Measurements from ENCODE around the gene TMEFF1. TPM values are rescaled to one million over a fixed set of nuclear protein-coding genes. Genes with fewer than 3 reads are reported as not detected.
"Not testable (repeated sequence)": the region's sequence is repeated elsewhere in the genome, so short reads cannot be mapped to it uniquely, and the experiment has no call there.

TMEFF1 gene, protein sequence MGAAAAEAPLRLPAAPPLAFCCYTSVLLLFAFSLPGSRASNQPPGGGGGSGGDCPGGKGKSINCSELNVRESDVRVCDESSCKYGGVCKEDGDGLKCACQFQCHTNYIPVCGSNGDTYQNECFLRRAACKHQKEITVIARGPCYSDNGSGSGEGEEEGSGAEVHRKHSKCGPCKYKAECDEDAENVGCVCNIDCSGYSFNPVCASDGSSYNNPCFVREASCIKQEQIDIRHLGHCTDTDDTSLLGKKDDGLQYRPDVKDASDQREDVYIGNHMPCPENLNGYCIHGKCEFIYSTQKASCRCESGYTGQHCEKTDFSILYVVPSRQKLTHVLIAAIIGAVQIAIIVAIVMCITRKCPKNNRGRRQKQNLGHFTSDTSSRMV
- not detected in 2 replicates for total RNA-seq (2014; rRNA removed; shearing (Covaris generic))

DNA sequence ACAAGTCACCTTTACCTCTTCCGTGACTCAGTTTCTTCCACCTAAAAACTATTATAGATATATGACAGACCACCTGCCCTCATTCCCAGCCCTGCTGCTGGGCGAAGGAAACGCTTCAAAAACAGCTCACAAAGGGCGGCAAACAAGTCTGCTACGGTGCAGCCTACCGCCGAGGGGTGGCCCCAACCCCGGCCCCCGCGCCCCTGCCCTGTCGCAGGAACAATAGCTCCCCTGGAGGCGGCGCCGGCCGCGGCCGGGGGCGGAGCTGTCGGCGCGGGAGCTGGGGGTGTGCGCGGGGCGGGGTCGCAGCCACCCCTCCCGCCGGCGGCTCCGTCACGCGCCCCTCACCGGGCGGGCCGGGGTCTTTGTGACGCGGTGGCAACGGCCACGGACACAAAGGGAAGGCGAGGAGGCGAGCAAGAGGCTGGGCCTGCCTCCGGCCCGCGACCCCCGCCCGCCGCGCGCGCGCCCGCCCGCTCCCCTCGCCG, at the start of gene TMEFF1:
Gene TMEFF1, plus strand, starts transcription at position 362 of the 488 bp plus-strand sequence. CDS start 396 bp downstream, outside the sequence.
- DNase-seq (ENCODE audit: low spot score) = no peak

DNA sequence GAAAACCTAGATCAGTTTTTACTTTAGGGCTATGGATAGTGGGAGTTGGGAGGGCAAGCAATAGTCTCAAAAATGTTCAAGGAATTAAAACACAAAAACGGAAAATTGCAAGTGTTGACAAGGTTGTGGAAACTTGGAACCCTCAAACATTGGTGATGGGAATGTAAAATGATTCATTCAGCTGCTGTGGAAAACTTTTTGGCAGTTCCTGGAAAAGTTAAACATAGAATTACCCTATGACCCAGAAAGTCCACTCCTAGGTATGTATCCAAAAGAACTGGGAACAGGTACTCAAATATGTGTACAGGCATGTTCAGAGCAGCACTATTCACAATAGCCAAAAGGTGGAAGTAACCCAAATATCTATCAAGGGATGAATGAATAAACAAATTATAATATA, 47.2 kb upstream of the TMEFF1 start:
- peak; percentile 17 for DNase-seq (ENCODE audit: low spot score)

DNA sequence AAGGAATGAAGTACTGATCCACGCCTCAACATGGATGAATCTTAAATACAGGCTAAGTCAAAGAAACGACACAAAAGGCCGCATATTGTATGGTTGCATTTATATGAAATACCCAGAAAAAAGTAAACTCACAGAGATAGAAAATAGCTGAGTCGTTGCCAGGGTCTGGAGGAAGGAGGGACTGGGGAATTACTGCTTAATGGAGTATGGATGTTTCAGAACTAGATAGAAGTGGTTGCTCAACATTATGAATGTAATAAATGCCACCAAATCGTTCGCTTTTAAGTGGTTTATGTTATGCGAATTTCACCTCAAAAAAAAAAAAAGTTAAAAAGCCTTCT, 46.8 kb upstream of the TMEFF1 start:
- DNase-seq (ENCODE audit: low spot score) = no peak

DNA sequence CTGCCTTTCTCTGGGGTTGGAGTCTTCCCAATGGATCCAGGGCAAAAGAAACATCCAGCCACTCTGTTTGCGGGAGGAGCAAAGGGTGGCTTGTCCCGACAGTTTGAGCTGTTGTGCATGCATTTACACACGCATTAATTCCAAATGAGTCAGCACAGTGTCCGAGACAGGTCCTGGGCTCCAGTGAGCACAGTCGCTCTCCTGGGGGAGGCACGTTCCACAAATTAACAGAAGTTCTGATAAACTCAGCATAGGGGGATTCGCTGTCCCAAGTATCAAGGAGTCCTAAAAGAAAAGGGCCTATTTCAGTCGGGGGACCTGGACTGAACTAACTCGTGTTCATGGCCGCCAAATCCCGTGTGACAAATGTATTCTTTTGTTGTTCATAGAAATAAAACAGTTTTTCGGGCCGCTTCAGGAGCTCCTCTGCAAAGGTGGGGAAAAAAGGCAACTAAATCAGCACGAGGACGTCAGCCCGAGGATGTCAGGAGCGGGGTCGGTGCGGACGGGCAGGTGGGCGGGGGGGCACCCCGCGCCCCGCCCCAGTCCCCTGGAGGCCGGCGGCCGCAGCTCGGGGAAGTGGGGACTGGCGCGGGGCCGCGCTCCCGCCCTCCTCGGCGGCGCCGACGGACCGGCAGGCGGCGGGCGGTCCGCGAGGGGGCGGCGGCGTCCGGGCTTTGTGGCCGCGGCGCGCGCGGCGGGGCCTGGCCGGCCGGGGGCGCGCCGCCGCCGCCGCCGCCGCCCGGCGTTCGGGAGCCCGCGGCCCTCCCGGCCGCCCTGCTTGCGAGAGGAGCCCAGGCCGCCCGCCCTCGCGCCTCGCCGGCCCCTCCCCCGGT, 46.2 kb upstream of the TMEFF1 start, which contains the start of gene MSANTD3:
Gene MSANTD3, plus strand, starts transcription at position 614 of the 836 bp plus-strand sequence. CDS start 14,796 bp downstream, outside the sequence.
- peak; percentile 71 for DNase-seq (ENCODE audit: low spot score)

DNA sequence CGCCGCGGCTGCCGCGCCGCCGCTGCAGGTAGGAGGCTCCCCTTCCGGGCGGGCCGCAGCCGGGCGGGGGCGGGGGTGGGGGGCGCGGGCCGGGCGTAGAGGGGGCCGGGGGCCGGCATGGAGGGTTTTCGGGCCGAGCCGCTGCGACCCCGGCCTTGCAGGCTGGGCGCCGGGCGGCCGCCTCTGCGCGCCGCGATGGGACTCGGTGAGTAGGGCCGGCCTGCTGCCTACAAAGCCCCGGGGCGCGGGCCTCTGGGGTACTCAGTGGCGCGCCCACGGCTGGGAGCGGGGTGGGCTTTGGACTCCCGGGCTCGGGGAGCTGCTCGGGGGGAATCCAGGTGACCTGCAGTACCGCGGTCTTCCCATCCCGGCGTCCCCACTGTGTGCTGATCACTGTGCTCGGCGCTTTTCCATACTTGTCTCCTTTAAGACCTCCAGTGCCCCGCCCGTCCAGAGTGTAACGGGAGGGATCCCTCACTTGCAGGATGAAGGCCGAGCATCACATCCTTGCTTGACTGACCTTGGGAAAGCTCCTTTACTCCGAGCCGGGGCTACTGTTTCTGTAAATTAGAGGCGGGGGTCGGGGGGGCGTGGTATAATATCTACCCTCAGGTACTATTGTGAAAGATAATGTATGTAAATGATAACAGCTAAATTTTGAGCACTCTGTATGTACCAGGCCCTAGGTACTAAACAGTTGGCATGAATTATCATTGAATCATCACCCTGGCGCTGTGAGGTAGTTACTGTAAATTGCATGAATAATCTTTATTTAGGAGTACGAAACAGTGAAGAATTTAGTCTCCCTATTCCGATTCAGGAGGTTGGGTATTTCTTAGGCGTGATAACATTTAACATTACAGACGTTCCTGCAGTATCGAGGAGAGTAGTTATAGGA, 45.3 kb upstream of the TMEFF1 start:
- peak; percentile 51 for DNase-seq (ENCODE audit: low spot score)

DNA sequence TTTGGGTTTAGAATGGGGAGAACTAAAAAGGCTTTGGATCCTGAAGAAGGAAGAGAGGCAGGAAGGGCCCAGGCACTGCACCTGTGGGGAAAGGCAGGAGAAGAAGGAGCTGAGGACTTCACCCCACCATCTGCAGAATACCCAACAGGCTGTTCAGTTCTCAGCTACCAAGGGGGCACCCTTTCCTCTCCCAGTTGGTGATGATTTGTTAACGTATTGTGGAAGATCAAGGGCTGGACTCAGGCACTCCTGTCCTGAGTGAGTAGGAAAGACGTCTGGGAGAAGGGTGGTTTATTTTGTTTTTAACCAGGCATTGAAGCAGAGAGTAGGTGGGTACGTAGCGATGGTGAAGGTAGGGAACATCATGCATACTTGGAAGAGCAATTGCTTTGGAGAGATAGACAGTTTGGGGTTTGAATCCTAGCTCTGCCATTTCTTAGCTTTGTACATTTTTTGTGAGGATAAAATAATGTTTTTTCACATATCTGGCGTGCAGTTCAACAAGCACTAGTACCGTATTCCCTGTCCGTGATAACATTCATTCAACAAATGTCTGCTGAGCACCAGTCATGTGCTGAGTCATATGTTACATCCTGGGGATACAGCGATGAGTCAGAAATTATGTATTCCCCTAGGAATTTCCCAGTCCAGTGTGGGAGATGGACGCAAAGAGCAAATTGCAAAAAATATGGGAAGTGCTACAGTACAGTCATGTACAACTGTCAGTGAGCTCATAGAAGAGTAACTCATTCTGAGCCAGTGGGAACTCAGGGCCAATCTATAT, 43.9 kb upstream of the TMEFF1 start:
- DNase-seq (ENCODE audit: low spot score) = peak; percentile 47

DNA sequence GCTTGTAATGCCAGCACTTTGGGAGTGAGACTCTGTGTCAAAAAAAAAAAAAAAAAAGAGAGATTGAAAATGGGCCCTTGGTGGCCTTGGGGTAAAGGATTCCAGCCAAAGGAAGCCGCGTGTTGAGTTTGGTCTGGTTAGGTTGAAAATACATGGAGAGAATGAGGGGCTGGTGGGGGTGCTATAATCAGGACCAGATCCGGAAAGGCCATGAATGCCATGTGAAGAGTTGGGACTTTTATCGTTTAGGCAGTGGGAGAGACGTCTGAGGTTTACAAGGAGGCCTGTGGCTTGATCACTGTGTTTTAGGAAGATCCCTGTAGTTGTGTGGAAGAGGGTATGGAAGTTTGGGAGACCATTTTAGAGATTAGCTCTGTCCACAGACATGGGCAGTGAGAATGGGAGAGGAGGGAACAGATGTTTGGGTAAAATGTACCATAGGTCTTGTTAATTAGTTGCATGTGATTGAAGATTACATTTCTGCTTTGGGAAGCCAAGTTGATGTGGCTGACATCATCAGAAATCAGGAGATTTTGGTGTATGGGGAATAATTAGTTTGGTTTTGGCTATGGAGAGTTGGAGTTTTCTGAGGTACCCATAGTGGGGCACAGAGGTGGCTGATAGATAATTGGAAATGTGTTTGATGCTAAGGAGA, 42.5 kb upstream of the TMEFF1 start:
- no peak for DNase-seq (ENCODE audit: low spot score)

DNA sequence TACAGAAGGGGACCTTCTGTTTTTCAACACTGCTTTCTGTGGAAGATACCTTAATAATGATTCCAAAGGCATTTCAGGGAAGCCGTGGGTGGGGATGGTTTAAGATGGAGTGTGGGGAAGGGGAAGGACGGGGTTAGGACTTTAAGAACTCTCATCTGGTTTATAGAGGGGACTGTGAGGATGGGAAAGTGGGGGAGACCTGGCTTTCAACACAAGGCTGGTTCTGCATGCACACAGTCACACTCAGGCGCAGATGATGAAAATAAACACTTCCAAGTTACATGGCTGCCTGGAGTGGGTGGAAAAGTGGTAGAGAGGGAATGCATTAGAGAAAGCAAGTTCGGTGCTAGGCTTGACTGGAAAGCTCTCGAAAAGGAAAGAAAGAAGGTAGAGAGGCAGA, 41.1 kb upstream of the TMEFF1 start:
- DNase-seq (ENCODE audit: low spot score) = no peak

DNA sequence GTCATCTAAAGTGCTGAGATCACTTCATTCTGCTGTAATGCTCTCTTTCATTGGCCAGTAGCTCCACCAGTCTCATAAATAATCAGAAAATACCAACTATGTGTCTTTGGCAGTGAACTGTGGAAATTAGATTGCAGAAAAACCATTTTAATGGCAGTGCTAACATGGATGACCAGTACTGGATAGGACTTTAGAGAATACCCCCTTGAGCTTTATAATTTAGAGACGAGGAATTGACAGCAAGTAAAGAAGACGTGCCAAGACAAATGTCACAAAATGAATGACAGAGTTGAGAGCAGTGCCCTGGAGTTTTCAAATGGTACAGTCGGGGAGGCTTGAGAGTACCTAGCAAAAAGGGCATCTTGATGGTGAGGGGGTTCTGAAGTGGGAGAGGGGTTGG, 40.2 kb upstream of the TMEFF1 start:
- no peak for DNase-seq (ENCODE audit: low spot score)

DNA sequence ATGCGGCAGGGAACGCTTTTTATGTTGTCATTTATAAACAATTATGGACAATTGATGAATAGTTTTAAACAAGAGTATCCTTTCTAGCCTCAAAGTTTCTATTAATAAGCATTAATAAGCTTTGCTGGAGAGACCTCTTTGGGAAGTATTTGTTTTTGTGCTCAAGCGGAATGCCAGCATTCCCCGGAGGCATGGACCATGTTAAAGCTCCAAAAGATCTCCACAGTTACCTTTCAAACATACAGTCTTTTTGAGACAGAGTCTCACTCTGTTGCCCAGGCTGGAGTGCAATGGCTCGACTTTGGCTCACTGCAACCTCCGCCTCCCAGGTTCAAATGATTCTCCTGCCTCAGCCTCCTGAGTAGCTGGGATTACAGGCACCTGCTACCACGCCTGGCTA, 36.4 kb upstream of the TMEFF1 start:
- DNase-seq (ENCODE audit: low spot score) = no peak

DNA sequence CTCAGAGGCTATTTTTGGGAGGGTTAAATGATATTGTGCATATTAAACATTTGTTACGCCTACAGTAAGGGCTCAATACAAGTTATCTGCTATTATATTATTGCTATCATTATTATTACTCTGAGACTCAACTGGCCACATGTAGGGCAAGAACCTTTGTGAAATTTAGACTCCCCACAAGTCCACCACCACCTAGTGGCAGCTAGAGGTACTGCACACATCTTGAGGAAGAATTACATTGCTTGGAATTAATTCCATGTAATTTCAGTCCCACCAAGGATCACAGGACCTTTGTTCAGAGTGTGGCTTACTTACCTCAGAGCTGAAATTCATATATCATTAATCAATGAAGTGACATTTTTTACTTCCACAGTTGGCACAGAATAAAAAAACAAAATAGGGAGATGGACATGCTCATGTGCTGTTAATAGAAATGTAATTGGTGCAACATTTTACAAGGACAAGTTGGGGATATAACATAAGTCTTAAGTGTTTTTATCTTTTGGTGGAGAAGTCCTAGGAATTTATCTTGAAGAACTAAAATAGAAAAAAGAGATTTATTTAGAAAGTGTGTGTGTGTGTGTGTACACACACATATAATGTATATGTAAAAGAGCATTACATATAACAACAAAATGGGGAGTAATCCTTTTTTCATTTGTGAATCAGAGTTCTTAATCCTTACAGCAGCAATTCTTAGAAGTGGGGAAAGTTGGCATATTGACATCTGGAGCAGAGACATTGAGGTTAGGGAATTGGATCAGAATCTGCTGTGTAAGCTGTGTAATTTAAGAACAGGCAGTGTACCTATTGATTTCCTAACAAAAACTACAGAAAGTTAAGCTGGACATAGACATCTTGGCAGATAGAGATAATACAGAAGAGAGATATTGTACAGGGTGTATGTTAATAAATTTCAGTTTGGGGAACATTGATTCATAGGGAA, 34.8 kb upstream of the TMEFF1 start:
- peak; percentile 78 for DNase-seq (ENCODE audit: low spot score)

DNA sequence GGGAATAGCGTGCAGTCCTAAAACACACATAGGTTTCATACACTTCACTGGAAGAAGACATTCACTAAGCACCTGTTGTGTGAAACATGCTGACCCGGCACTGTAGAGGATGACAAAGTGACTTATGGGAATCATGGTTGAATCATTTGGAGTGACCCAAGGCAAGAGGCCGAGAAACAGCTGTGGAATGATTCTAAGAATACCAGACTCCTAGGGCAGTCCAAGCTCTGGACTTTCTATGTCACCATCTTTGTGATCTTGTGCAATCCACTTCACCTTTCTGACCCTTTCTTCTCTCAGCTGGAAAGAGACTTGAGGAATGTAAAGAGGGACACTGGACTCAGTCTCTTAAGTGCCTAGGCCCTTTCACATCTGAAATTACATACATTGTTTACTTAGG, 32.9 kb upstream of the TMEFF1 start:
- no peak for DNase-seq (ENCODE audit: low spot score)

DNA sequence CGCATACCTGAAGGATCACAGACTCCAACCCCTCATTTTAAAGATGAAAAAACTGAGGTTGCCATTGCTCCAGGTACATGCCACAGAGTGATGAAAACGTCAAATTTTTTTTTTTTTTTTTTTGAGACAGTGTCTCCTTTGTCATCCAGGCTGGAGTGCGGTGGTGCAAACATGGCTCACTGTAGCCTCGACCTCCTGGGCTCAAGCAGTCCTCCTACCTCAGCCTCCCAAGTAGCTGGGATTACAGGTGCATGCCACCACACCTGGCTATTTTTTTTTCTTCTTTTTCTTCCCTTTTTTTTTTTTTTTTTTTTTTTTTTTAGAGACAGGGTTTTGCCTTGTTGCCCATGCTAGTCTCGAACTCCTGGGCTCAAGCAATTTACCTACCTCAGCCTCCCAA, 32.5 kb upstream of the TMEFF1 start:
- DNase-seq (ENCODE audit: low spot score) = not testable (repeated sequence)

DNA sequence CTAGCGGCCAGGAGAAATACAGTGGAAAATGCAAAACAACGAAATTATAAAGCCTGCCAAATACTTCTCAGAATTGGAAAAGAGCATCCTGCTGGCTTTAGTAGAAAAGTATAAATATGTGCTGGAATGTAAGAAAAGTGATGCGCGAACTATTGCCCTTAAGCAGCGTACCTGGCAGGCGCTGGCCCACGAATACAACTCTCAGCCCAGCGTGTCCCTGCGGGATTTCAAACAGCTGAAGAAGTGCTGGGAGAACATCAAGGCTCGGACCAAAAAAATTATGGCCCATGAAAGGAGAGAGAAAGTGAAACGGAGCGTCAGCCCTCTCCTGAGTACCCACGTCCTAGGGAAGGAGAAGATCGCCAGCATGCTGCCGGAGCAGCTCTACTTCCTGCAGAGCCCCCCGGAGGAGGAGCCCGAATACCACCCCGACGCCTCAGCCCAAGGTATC, 31.0 kb upstream of the TMEFF1 start:
- no peak for DNase-seq (ENCODE audit: low spot score)

DNA sequence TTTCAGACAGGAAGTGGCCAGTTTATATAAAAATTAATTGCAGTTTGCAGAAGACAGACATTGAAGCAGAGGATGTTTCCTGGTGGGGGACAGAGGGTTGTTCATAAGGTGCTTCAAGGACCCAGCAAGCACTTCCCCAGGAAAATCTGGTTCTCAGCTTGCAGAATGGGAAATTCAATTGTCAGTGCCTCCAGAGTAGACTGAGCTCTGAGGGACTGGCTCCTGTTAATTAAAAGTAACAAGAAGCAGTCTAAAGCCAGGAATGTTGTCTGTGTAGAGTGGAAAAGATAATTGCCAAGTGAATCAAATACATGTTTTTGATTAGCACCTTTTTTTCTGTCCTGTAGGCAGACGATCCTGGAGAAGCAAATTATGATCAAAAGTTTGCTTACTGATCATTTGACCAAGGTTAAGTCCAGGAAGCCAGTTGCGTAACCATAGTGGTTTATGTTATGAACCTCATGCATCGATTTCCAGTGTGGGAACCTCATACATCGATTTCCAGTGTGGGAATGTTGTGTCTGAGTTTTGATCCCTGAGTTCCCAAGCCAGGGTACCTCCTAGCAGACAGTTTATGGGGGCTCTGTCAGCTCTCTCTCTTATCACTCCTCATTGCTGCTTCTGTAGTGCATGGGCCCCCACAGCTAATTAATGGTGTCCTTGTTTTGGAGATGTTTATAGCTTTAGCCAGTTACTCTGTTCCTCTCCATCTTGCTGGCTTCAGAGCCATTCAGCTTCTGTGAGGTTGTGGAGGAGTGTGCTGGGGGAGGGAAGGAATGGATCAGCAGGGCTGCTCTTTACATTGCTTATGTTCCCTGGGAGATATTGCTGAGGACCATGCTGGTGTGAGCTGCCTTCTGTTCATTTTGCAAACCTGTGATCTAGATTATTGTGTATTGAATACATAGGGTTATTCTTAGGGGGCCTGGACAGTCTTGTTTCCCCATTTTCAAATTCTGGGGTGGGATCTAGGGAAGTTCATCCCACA, 28.9 kb upstream of the TMEFF1 start:
- no peak for DNase-seq (ENCODE audit: low spot score)

DNA sequence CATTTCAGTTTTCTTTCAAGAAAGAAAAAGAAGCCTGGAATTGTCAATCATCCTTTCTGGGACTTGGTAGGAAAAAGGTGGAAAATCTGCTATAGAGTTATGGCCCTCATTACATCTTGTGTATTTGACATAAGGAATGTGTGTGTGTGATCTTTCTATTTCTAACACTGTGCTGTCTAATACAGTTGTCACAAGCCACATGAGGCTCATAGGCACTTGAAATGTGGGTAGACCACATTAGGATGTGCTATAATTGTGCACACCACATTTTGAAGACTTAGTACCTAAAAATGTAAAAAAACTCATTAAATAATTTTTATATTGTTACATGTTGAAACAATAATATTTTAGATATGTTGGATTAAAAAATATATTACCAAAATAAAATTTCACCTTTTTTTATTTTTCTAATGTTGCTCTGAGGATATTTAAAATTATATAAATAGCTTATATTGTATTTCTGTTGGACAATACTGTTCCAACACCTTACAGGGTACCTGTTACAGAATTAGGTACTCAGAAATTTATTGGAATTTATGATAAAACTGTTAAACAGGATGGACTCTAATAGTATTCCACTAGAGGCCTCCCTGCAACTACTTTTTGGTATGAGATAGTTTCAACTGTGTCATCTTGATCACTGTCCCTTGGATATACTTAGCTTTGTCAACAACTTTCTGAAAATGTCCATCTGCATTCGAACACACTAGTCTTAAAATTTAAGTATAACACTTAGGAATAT, 27.6 kb upstream of the TMEFF1 start:
- DNase-seq (ENCODE audit: low spot score) = no peak

All from HT-29 (cell line).